ENCODE data around the gene U2AF2.

- TF ChIP-seq CTCF (IDR thresholded peaks at IDR 0.05; ENCODE audit: low read length): no peak
- no peak for TF ChIP-seq EZH2 (optimal IDR thresholded peaks at IDR 0.05; ENCODE audit: low read depth, low read length)
- no peak for TF ChIP-seq EZH2phosphoT487 (IDR thresholded peaks at IDR 0.05; ENCODE audit: low read length)
Measured at GRCh38 chr19:55658846-55659459, 4.1 kb downstream of the U2AF2 start.

Data from MM.1S (cell line).